Measurements from ENCODE around the gene RBM5.

RBM5 gene

GRCh38 chr3:50132421-50133282 is 43.9 kb downstream of the RBM5 start:
- no peak overlapping the region for H3K4me2 ChIP-seq (ENCODE audit: low read length)
- no peaks in the 10 kb centered on the region for H3K79me2 ChIP-seq (ENCODE audit: insufficient read depth, low read length)
- peaks cover 10% of the 10 kb centered on the region for H3K27me3 ChIP-seq (ENCODE audit: insufficient read depth, low read length)
- no peaks in the 10 kb centered on the region for H4K20me1 ChIP-seq (ENCODE audit: insufficient read depth, low read length)
- H3K27ac ChIP-seq (ENCODE audit: low read depth, low read length, poor library complexity, severe bottlenecking) = no peak overlapping the region
- no peak overlapping the region for H3K9ac ChIP-seq (ENCODE audit: low read length)
- H3F3A ChIP-seq (ENCODE audit: insufficient read depth, low read length) = no peaks in the 10 kb centered on the region
- H3K9me3 ChIP-seq (ENCODE audit: low read length) = no peaks in the 10 kb centered on the region
- no peaks in the 10 kb centered on the region for H3K9me2 ChIP-seq (ENCODE audit: low read depth, low read length)
- H3K4me3 ChIP-seq (ENCODE audit: low read depth, low read length, poor library complexity, severe bottlenecking) = no peak overlapping the region
- H2AFZ ChIP-seq (ENCODE audit: low read length) = no peak overlapping the region
- H3K36me3 ChIP-seq (ENCODE audit: insufficient read depth, low read length) = no peaks in the 10 kb centered on the region
- TF ChIP-seq EZH2 (IDR thresholded peaks at IDR 0.05; ENCODE audit: borderline replicate concordance, low read length) (no peak), CTCF (IDR thresholded peaks at IDR 0.05; ENCODE audit: low read length) (no peak)
- H3K4me1 ChIP-seq (ENCODE audit: insufficient read depth, low read length, severe bottlenecking) = no peaks in the 10 kb centered on the region

- Histone ChIP-seq H3K9me2 (ENCODE audit: low read depth, low read length) (no peaks in the 10 kb centered on the region), H3K27ac (ENCODE audit: low read depth, low read length, poor library complexity, severe bottlenecking) (no peak overlapping the region), H3K4me1 (ENCODE audit: insufficient read depth, low read length, severe bottlenecking) (no peaks in the 10 kb centered on the region), H3K79me2 (ENCODE audit: insufficient read depth, low read length) (no peaks in the 10 kb centered on the region), H4K20me1 (ENCODE audit: insufficient read depth, low read length) (no peaks in the 10 kb centered on the region), H3K9me3 (ENCODE audit: low read length) (no peaks in the 10 kb centered on the region), H3K4me3 (ENCODE audit: low read depth, low read length, poor library complexity, severe bottlenecking) (no peak overlapping the region), H3K4me2 (ENCODE audit: low read length) (no peak overlapping the region), H2AFZ (ENCODE audit: low read length) (no peak overlapping the region), H3K27me3 (ENCODE audit: insufficient read depth, low read length) (peaks cover 10% of the 10 kb centered on the region), H3K36me3 (ENCODE audit: insufficient read depth, low read length) (no peaks in the 10 kb centered on the region), H3K9ac (ENCODE audit: low read length) (no peak overlapping the region), H3F3A (ENCODE audit: insufficient read depth, low read length) (no peaks in the 10 kb centered on the region)
- TF ChIP-seq EZH2 (IDR thresholded peaks at IDR 0.05; ENCODE audit: borderline replicate concordance, low read length) = no peak
- no peak for TF ChIP-seq CTCF (IDR thresholded peaks at IDR 0.05; ENCODE audit: low read length)
Measured at GRCh38 chr3:50133283-50133615, 44.5 kb downstream of the RBM5 start.

GRCh38 chr3:50134367-50134766 is 45.6 kb downstream of the RBM5 start:
- H3K9ac ChIP-seq (ENCODE audit: low read length) = no peak overlapping the region
- TF ChIP-seq CTCF (IDR thresholded peaks at IDR 0.05; ENCODE audit: low read length) (no peak), EZH2 (IDR thresholded peaks at IDR 0.05; ENCODE audit: borderline replicate concordance, low read length) (no peak)
- H3K27ac ChIP-seq (ENCODE audit: low read depth, low read length, poor library complexity, severe bottlenecking) = no peak overlapping the region
- H3F3A ChIP-seq (ENCODE audit: insufficient read depth, low read length) = no peaks in the 10 kb centered on the region
- H3K79me2 ChIP-seq (ENCODE audit: insufficient read depth, low read length) = no peaks in the 10 kb centered on the region
- H3K9me3 ChIP-seq (ENCODE audit: low read length) = no peaks in the 10 kb centered on the region
- peaks cover 10% of the 10 kb centered on the region for H3K27me3 ChIP-seq (ENCODE audit: insufficient read depth, low read length)
- no peaks in the 10 kb centered on the region for H3K36me3 ChIP-seq (ENCODE audit: insufficient read depth, low read length)
- H2AFZ ChIP-seq (ENCODE audit: low read length) = no peak overlapping the region
- no peaks in the 10 kb centered on the region for H3K4me1 ChIP-seq (ENCODE audit: insufficient read depth, low read length, severe bottlenecking)
- no peaks in the 10 kb centered on the region for H3K9me2 ChIP-seq (ENCODE audit: low read depth, low read length)
- no peaks in the 10 kb centered on the region for H4K20me1 ChIP-seq (ENCODE audit: insufficient read depth, low read length)
- H3K4me2 ChIP-seq (ENCODE audit: low read length) = no peak overlapping the region
- no peak overlapping the region for H3K4me3 ChIP-seq (ENCODE audit: low read depth, low read length, poor library complexity, severe bottlenecking)

Data from OCI-LY1 (cell line).